K562 (cell line): ENCODE data around the gene MOCS3.

Source experiments
- ARID3A ChIP-seq: IDR thresholded peaks from 2 replicates; pipeline ENCODE4 v1.6.1; 2012; ENCODE audit warnings: low read depth, low read length, improper control_type of control experiment, borderline replicate concordance
- ELF1 ChIP-seq: fragments of 200-800 bp; sonication (Bioruptor generic); IDR thresholded peaks from 2 replicates; pipeline ENCODE4 v1.6.1; 2016; ENCODE audit warnings: missing genetic modification characterization, missing compliant biosample characterization
- EZH2 ChIP-seq: IDR thresholded peaks from 2 replicates; pipeline ENCODE4 v1.6.1; 2012; ENCODE audit warnings: low read depth, mild to moderate bottlenecking, inconsistent platforms, low read length, borderline replicate concordance

GRCh38 chr20:50943069-50943468, 15.5 kb upstream of the MOCS3 start:
- TF ChIP-seq EZH2 (no peak), ELF1 (no peak), ARID3A (no peak)
